Measurements from ENCODE around the gene CCL18.

DNA sequence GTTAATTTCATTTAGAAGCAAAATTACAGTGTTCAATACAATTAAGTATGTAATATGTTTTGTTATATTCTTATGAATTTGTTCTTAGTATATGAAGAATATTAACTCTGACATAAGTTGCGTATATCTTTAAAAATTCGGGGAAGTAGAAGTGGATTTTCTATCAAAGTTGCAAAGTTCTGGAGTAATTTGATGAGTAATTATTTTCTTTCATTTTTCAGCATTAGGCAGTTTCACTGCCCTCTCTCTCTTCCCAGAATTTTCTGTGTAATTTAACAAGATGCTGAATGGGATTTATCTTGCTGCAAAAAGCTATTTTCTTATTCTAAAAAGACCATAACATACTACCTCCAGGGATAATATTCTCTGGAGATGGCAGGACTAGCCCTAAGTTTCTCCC is 8.9 kb upstream of the CCL18 start:
- TF ChIP-seq, protein P1, sequence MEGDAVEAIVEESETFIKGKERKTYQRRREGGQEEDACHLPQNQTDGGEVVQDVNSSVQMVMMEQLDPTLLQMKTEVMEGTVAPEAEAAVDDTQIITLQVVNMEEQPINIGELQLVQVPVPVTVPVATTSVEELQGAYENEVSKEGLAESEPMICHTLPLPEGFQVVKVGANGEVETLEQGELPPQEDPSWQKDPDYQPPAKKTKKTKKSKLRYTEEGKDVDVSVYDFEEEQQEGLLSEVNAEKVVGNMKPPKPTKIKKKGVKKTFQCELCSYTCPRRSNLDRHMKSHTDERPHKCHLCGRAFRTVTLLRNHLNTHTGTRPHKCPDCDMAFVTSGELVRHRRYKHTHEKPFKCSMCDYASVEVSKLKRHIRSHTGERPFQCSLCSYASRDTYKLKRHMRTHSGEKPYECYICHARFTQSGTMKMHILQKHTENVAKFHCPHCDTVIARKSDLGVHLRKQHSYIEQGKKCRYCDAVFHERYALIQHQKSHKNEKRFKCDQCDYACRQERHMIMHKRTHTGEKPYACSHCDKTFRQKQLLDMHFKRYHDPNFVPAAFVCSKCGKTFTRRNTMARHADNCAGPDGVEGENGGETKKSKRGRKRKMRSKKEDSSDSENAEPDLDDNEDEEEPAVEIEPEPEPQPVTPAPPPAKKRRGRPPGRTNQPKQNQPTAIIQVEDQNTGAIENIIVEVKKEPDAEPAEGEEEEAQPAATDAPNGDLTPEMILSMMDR (conservative IDR thresholded peaks at IDR 0.05; ENCODE audit: low read depth, low read length): no peak
- no peak for TF ChIP-seq EZH2 (IDR thresholded peaks at IDR 0.05; ENCODE audit: borderline replicate concordance, low read depth, low read length, poor library complexity, severe bottlenecking)

Data from A673 (cell line).